ENCODE results near the gene MAT2A.

DNA sequence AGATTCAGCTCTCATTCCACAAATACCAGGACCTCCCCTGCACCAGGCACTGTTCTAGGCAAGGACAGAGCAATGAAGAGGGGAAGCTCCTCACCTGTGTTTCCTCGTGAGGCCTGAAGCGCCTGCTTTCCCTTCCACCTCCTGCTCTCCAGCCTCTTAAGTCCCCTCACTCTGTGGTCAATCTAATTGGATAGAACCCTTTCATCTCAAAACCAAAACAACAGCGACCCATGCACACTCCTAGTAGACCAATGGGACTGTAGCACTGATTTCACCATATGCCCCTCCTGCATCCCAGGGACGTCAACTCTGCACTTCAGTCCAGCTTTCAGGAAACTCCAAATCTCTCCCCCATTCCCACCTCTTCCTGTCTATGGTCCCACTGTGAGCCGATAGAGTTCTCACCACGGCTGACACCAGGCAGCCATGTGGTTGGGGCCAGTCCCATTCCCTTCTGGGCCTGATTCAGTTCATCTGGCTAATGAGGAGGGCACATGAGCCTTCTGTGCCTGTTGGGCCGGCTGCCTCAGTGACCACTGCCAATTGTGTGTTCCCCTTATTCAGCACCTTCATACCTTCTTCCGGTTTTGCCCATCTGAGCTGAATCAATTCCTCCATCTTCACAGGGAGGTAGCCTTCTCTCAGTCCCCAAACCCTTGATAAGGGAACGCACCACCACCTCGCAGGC is 33.3 kb upstream of the MAT2A start:
- TF ChIP-seq, protein P1, sequence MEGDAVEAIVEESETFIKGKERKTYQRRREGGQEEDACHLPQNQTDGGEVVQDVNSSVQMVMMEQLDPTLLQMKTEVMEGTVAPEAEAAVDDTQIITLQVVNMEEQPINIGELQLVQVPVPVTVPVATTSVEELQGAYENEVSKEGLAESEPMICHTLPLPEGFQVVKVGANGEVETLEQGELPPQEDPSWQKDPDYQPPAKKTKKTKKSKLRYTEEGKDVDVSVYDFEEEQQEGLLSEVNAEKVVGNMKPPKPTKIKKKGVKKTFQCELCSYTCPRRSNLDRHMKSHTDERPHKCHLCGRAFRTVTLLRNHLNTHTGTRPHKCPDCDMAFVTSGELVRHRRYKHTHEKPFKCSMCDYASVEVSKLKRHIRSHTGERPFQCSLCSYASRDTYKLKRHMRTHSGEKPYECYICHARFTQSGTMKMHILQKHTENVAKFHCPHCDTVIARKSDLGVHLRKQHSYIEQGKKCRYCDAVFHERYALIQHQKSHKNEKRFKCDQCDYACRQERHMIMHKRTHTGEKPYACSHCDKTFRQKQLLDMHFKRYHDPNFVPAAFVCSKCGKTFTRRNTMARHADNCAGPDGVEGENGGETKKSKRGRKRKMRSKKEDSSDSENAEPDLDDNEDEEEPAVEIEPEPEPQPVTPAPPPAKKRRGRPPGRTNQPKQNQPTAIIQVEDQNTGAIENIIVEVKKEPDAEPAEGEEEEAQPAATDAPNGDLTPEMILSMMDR (IDR thresholded peaks at IDR 0.05; ENCODE audit: low read depth, low read length, poor library complexity, severe bottlenecking) = no peak
- no peak for TF ChIP-seq EZH2phosphoT487 (IDR thresholded peaks at IDR 0.05; ENCODE audit: borderline replicate concordance, low read length)
